ENCODE results near the gene RER1.

- TF ChIP-seq CTCF (IDR thresholded peaks at IDR 0.05; ENCODE audit: insufficient read depth, low read depth, low read length) (no peak), EZH2 (IDR thresholded peaks at IDR 0.05; ENCODE audit: insufficient read depth, low read length) (no peak)
Observed at GRCh38 chr1:2441746-2442145, 50.1 kb downstream of the RER1 start.
